ENCODE measurements around the gene CDH10.

CDH10 gene

GRCh38 chr5:24505258-24505657 is 139.5 kb downstream of the CDH10 start:
- DNase-seq (ENCODE audit: extremely low read depth, low read depth): no peak
- TF ChIP-seq CTCF (IDR thresholded peaks at IDR 0.05; ENCODE audit: low read depth, low read length): no peak

- no peak for DNase-seq (ENCODE audit: extremely low read depth, low read depth)
- TF ChIP-seq CTCF (IDR thresholded peaks at IDR 0.05; ENCODE audit: low read depth, low read length): no peak
These were observed 147.1 kb downstream of the CDH10 start for GRCh38 chr5:24497591-24498157.

GRCh38 chr5:24497145-24497544 is 147.6 kb downstream of the CDH10 start:
- DNase-seq (ENCODE audit: extremely low read depth, low read depth): no peak
- TF ChIP-seq CTCF (IDR thresholded peaks at IDR 0.05; ENCODE audit: low read depth, low read length): no peak

- DNase-seq (ENCODE audit: extremely low read depth, low read depth): no peak
These were observed 148.5 kb downstream of the CDH10 start for GRCh38 chr5:24496268-24496667.

GRCh38 chr5:24492229-24492628 is 152.5 kb downstream of the CDH10 start:
- no peak for DNase-seq (ENCODE audit: extremely low read depth, low read depth)
- no peak for TF ChIP-seq CTCF (IDR thresholded peaks at IDR 0.05; ENCODE audit: low read depth, low read length)

More at GRCh38 chr5:24496268-24496667, 148.5 kb downstream of the CDH10 start:
- no peak for TF ChIP-seq CTCF (IDR thresholded peaks at IDR 0.05; ENCODE audit: low read depth, low read length)

GRCh38 chr5:24491490-24491889 is 153.3 kb downstream of the CDH10 start:
- no peak for DNase-seq (ENCODE audit: extremely low read depth, low read depth)
- TF ChIP-seq CTCF (IDR thresholded peaks at IDR 0.05; ENCODE audit: low read depth, low read length): no peak

- no peak for DNase-seq (ENCODE audit: extremely low read depth, low read depth)
- no peak for TF ChIP-seq CTCF (IDR thresholded peaks at IDR 0.05; ENCODE audit: low read depth, low read length)
These were observed 157.2 kb downstream of the CDH10 start for GRCh38 chr5:24487368-24488229.

Data from AG09319 (cell line).